ENCODE measurements around the gene SCT. TPM values are rescaled to one million over a fixed set of nuclear protein-coding genes. Genes with fewer than 3 reads are reported as not detected.

SCT gene
- total RNA-seq, 1 donor = not detected

DNA sequence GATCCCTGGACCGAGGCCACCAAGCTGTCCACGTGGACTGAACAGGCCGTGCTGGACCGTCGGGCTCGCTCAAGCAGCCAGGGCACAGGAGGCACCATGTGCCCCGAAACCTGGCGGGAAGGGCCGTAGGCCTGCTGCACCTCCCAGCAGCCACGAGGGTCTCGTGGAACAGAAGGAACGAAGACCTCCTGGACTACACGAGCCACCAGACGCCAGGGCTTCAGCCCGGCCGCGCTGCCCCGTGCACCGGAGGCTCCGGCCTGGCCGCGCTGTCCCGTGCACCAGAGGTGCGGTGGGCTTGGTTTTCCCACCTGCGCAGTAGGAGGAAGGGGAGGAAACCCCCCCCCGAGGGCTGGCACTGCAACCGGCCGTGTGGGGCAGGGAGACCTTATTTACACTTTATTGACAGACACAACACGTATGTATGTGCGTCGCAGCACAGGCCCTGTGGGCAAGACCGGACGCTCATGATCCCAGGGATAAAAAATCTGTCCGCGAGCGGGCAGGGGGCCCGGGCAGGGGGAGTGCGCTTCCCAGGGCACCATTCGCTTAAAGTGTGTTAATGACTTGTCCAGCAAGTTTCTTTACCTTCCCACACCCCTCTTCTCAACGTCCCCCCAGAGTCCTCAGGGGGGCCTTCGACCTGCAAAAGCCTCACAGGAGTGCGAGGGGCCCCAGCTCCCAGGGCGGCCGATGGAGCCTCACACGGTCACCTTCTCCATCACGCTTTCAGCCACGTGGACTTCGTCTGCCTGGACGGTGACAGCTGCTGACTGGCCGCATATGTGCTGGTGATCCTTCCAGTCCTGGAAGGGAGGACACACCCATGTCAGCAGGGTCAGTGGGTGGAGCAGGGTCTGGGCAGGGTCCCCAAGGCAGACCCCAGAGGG is 17.1 kb upstream of the SCT start:
- no peak for DNase-seq (ENCODE audit: low read depth)
- no peak for TF ChIP-seq CTCF (IDR thresholded peaks at IDR 0.05; ENCODE audit: insufficient read depth, low read length)
- H3K4me3 ChIP-seq (ENCODE audit: low read depth, low read length) = no peak overlapping the region

DNA sequence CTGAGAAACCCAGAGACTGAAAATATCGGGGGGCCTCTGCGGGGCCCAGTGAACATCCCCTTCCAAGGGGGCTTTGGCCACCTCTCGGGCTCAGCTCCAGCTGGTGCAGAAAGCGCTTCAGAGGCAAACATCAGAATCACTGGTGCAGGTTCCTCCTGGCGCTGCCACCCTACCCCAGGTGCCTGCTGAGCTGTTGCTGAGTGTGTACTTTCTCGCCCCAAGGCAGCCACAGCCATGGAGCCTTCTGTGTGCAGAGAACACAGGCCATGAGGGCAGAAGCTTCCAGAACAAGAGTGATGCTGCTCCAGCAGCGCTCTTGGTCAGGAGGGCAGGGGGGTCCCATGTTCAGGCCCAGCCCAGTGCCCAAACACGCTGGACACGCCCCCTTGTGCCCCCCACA is 16.4 kb upstream of the SCT start:
- no peak overlapping the region for H3K4me3 ChIP-seq (ENCODE audit: low read depth, low read length)
- TF ChIP-seq CTCF (IDR thresholded peaks at IDR 0.05; ENCODE audit: insufficient read depth, low read length) = no peak
- DNase-seq (ENCODE audit: low read depth) = no peak

GRCh38 chr11:641806-642370 is 14.9 kb upstream of the SCT start:
- TF ChIP-seq CTCF (IDR thresholded peaks at IDR 0.05; ENCODE audit: insufficient read depth, low read length) = no peak

GRCh38 chr11:640021-640706 is 13.2 kb upstream of the SCT start:
- no peak overlapping the region for H3K4me3 ChIP-seq (ENCODE audit: low read depth, low read length)
- DNase-seq (ENCODE audit: low read depth) = no peak
- no peak for TF ChIP-seq CTCF (IDR thresholded peaks at IDR 0.05; ENCODE audit: insufficient read depth, low read length)

More at GRCh38 chr11:641806-642370, 14.9 kb upstream of the SCT start:
- no peak overlapping the region for H3K4me3 ChIP-seq (ENCODE audit: low read depth, low read length)
- no peak for DNase-seq (ENCODE audit: low read depth)

GRCh38 chr11:639332-639955 is 12.5 kb upstream of the SCT start:
- DNase-seq (ENCODE audit: low read depth) = no peak
- no peak overlapping the region for H3K4me3 ChIP-seq (ENCODE audit: low read depth, low read length)
- TF ChIP-seq CTCF (IDR thresholded peaks at IDR 0.05; ENCODE audit: insufficient read depth, low read length) = no peak

GRCh38 chr11:638631-639331 is 11.8 kb upstream of the SCT start:
- H3K4me3 ChIP-seq (ENCODE audit: low read depth, low read length) = no peak overlapping the region
- no peak for TF ChIP-seq CTCF (IDR thresholded peaks at IDR 0.05; ENCODE audit: insufficient read depth, low read length)
- DNase-seq (ENCODE audit: low read depth) = no peak

Measured in fibroblast of the aortic adventitia (primary cell).